HTR-8/SVneo (cell line): ENCODE data around the gene IL32.
"Not testable (repeated sequence)": the region's sequence is repeated elsewhere in the genome, so short reads cannot be mapped to it uniquely, and the experiment has no call there.

Experiments used
- DNase-seq: peaks from one replicate; pipeline ENCODE4 v3.0.0; 2011; ENCODE audit warnings: low spot score, mixed read lengths; ENCODE audit not compliant: insufficient read length
- FAIRE-seq: peaks from 2 replicates; lab custom pipeline; 2011; peaks lifted over from hg19 to GRCh38; lab: Jason Lieb, UNC

The IL32 gene

DNA sequence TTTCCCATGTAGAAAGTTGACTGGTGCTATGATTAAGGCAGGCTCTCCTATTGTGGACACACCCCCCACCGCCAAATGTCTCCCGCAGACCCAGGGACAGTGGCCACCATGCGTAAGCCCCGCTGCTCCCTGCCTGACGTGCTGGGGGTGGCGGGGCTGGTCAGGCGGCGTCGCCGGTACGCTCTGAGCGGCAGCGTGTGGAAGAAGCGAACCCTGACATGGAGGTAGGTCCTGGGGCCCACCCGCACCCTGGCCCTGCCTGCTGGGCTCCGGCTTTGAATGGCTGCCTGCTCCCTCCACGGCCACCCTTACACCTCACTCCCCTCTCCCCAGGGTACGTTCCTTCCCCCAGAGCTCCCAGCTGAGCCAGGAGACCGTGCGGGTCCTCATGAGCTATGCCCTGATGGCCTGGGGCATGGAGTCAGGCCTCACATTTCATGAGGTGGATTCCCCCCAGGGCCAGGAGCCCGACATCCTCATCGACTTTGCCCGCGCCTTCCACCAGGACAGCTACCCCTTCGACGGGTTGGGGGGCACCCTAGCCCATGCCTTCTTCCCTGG, 15.4 kb upstream of the IL32 start:
- FAIRE-seq, result no peak
- no peak for DNase-seq

DNA sequence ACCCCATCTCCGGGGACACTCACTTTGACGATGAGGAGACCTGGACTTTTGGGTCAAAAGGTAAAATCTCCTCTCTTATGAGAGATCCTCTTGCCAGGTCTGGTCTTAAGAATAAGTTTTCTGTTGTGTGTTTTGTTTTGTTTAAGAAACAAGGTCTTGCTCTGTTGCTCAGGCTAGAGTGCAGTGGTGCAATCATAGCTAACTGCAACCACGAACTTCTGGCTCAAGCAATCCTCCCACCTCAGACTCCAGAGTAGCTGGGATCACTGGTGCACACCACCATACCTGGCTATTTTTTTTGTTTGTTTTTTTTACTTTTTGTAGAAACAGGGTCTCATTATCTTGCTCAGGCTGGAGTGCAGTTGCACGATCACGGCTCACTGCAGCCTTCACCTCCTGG, 15.0 kb upstream of the IL32 start:
- FAIRE-seq (no peak), DNase-seq (no peak)

DNA sequence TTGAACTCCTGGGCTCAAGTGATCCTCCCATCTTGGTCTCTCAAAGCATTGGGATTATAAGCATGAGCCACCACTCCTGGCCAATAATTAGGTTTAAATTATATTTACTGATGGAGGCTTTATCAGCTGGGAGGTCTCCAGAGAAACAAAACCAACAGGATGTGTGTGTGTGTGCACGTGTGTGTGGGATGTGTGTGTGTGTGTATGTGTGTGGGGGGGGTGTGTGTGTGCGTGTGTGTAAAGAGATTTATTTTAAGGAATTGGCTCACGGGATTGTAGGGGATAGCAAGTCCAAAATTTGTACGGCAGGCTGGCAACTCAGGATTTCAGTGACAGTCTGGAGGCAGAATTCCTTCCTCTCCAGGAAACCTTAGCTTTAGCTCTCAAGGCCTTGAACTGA, 14.4 kb upstream of the IL32 start:
- no peak for DNase-seq
- peak; percentile 58 for FAIRE-seq

- DNase-seq (no peak), FAIRE-seq (no peak)
These were observed 13.9 kb upstream of the IL32 start for GRCh38 chr16:3051494-3051893.

- DNase-seq, result not testable (repeated sequence)
- peak; percentile 4 for FAIRE-seq
These were observed 12.7 kb upstream of the IL32 start for GRCh38 chr16:3052571-3053329.

- FAIRE-seq, result peak; percentile 88
- DNase-seq, result not testable (repeated sequence)
These were observed 12.1 kb upstream of the IL32 start for GRCh38 chr16:3053330-3053710.

GRCh38 chr16:3054965-3055733, 10.3 kb upstream of the IL32 start:
- DNase-seq (no peak), FAIRE-seq (no peak)

DNA sequence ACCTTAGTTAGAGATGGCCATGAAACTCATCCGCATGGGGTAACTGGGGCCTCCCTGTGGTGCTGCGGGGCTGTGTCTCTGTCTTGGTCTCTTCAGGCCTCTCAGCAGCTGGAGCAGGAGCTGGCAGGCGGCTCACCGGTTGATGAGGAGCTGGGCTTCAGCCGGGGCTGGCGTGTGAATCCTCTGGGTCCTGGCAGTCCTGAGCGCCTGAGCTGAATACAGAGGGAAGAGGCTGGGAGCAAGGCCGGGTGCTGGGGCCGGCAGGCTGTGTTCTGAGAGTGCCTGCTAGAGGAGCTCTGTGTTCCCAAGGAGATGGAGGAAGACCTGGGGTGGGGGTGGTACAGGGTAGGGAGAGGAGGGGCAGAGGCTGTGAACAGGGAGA, 9.7 kb upstream of the IL32 start:
- not testable (repeated sequence) for FAIRE-seq, DNase-seq

GRCh38 chr16:3056336-3057180, 8.9 kb upstream of the IL32 start:
- DNase-seq (no peak), FAIRE-seq (no peak)

DNA sequence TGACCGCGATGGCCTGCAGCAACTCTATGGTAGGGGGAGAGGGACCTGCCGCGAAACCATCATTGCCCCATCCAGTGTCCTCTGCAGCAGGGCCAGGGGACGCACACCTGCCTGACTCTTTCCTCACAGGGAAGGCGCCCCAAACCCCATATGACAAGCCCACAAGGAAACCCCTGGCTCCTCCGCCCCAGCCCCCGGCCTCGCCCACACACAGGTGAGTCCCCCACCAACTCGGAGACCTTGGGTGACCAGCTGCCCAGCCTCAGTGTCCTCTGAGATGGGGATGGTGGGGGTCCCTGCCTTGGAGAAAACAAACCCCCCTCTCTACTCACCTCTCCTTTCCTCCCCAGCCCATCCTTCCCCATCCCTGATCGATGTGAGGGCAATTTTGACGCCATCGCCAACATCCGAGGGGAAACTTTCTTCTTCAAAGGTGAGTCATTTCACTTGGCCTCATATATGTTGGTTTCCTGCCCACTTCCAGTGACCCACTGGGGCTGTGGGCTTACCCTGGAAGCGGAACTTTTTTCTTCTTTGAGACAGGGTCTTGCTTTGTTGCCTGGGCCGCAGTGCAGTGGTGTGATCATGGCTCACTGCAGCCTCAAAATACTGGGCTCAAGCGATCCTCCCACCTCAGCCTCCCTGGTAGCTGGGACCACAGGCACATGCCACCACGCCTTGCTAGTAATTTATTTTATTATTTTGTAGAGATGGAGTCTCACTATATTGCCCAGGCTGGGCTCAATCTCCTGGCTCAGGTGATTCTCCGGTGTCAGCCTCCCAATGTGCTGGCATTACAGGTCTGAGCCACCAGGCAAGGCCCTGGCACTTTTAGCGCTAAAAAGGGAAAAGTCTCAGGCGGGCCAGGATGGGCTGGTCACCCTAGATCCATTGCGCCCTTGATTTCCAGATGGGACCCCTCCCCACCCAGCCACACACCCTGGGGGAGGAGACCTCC, 8.0 kb upstream of the IL32 start:
- FAIRE-seq (no peak), DNase-seq (no peak)

DNA sequence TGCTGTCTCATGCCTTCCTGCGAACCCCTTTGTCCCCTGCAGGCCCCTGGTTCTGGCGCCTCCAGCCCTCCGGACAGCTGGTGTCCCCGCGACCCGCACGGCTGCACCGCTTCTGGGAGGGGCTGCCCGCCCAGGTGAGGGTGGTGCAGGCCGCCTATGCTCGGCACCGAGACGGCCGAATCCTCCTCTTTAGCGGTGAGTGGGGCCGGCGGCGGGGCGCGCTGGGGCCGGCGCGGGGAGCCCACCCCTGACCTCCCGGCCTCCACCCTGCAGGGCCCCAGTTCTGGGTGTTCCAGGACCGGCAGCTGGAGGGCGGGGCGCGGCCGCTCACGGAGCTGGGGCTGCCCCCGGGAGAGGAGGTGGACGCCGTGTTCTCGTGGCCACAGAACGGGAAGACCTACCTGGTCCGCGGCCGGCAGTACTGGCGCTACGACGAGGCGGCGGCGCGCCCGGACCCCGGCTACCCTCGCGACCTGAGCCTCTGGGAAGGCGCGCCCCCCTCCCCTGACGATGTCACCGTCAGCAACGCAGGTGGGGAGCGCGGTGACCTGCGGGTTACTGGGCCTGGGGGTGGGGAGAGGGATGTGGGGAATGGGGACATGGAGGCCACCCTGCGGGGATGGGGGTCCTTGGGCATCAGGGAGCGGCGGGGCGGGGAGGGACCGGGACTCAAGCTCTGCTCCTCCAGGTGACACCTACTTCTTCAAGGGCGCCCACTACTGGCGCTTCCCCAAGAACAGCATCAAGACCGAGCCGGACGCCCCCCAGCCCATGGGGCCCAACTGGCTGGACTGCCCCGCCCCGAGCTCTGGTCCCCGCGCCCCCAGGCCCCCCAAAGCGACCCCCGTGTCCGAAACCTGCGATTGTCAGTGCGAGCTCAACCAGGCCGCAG, 7.1 kb upstream of the IL32 start:
- FAIRE-seq (no peak), DNase-seq (peak; percentile 37)

- peak; percentile 91 for DNase-seq
- peak; percentile 86 for FAIRE-seq
These were observed 6.3 kb upstream of the IL32 start for GRCh38 chr16:3059041-3059722.

- no peak for DNase-seq
- no peak for FAIRE-seq
These were observed 5.7 kb upstream of the IL32 start for GRCh38 chr16:3059723-3060242.

GRCh38 chr16:3060339-3061127, 4.9 kb upstream of the IL32 start:
- FAIRE-seq (no peak), DNase-seq (no peak)

GRCh38 chr16:3062553-3062952, 2.9 kb upstream of the IL32 start:
- DNase-seq (no peak), FAIRE-seq (no peak)

DNA sequence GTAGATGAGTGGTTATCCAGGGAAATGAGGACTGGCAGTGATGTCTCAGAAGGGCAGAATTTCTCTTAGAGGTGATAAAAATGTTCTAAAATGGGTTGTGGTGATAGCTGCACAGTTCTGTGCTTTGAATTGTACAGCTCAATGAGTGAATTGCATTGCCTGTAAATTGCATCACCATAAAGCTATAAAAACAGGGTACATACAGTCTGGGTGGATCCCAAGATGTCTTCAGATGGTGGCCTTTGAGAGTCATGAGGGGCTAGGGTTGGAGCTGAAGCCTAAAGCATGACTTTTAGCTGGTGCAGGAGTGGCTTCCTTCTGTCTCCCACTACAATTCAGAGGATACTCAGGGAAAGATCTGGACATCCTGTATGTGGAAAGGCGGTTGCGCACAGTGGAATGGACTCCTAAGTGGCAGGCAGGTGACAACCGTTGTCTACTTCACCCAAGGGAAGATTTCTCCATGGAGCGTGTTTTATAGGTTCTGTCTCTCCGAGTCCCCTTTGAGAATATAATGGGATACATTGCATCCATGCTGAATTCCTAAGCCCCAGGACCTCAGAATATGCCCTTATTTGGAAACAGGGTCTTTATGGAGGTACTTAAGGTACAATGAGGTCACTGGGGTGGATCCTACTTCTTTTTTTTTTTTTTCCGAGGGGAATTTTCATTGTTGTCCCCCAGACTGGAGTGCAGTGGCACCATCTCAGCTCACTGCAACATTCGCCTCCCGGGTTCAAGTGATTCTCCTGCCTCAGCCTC, 1.6 kb upstream of the IL32 start:
- FAIRE-seq, result no peak

More for the DNA sequence above, 1.6 kb upstream of the IL32 start:
- DNase-seq, result no peak
